Measurements from ENCODE around the gene RAB9A.

DNA sequence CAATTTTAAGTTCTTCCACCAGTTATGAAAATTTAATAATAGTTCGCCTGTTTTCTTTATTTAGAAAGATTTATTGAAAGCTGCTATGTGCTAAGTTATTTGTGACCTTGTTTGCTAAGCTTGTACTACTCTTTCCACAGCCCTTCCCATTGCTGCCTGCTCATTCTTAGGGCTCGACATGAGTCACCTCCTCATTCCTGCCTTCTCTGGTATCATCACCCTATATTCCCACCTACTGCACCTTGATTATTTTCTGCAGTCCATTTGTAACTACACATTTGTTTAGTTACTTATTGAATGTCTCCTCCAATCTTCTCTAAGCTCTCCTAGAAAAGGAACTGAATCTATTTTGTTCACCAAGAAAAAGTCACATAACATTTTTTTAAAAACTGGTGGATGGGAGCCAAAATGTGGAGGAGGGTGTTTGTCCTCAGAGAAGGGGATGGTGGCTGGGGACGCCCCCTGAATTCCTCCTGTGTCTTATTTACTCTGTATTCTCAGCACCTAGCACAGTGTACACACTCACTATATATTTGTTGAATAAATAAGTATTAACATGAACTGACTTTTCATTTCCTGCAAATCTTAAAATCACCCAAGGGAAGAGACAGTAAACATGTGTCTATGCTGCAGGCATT, 3.7 kb upstream of the RAB9A start:
- TF ChIP-seq, protein P1, sequence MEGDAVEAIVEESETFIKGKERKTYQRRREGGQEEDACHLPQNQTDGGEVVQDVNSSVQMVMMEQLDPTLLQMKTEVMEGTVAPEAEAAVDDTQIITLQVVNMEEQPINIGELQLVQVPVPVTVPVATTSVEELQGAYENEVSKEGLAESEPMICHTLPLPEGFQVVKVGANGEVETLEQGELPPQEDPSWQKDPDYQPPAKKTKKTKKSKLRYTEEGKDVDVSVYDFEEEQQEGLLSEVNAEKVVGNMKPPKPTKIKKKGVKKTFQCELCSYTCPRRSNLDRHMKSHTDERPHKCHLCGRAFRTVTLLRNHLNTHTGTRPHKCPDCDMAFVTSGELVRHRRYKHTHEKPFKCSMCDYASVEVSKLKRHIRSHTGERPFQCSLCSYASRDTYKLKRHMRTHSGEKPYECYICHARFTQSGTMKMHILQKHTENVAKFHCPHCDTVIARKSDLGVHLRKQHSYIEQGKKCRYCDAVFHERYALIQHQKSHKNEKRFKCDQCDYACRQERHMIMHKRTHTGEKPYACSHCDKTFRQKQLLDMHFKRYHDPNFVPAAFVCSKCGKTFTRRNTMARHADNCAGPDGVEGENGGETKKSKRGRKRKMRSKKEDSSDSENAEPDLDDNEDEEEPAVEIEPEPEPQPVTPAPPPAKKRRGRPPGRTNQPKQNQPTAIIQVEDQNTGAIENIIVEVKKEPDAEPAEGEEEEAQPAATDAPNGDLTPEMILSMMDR (conservative IDR thresholded peaks at IDR 0.05), result no peak
- TF ChIP-seq ZFX (IDR thresholded peaks at IDR 0.05), result no peak
